ENCODE data around the gene FAM20A. TPM values are rescaled to one million over a fixed set of nuclear protein-coding genes. Genes with fewer than 3 reads are reported as not detected.

The FAM20A gene
- total RNA-seq, 3 donors from 2014 or later (not counting 1 experiment from before 2014, with no cell fraction given) = 0.38 to 1.3 (median 0.66) TPM

GRCh38 chr17:68505951-68506350, 95.2 kb downstream of the FAM20A start:
- H3K4me1 ChIP-seq (ENCODE audit: control insufficient read depth, insufficient read depth, low read length) = peaks cover 11% of the 10 kb centered on the region
- WGBS (ENCODE audit: insufficient coverage) = 94% methylated on average over 1 of the region's 1 CpG
- no peak overlapping the region for H3K4me3 ChIP-seq (ENCODE audit: low read length)
- DNase-seq (no peak), ATAC-seq (no peak)
- no peak for TF ChIP-seq CTCF (IDR thresholded peaks at IDR 0.05)
- Mint-ChIP-seq H3K27ac (no peak overlapping the region), H3K9me3 (no peaks in the 10 kb centered on the region), H3K4me1 (peaks cover 24 to 27% of the 10 kb centered on the region in 2 donors), H3K36me3 (no peaks in the 10 kb centered on the region), H3K4me3 (no peak overlapping the region), H3K27me3 (ENCODE audit: low read depth in 2 of 2) (peaks cover 0 to 3% of the 10 kb centered on the region in 2 donors)
- no peaks in the 10 kb centered on the region for H3K9me3 ChIP-seq (ENCODE audit: control insufficient read depth, insufficient read depth, low read length)
- no peaks in the 10 kb centered on the region for H3K36me3 ChIP-seq (ENCODE audit: control insufficient read depth, insufficient read depth, low read length)
- H3K27me3 ChIP-seq (ENCODE audit: control insufficient read depth, insufficient read depth, low read length) = no peaks in the 10 kb centered on the region
- H3K27ac ChIP-seq (ENCODE audit: low read length) = no peak overlapping the region
- intact Hi-C loops (cut with micrococcal nuclease) = no loop called here

- intact Hi-C loops (cut with micrococcal nuclease) = no loop called here
- peaks cover 17 to 22% of the 10 kb centered on the region in 2 donors for H3K4me1 Mint-ChIP-seq
- H3K4me3 ChIP-seq (ENCODE audit: low read length) = no peak overlapping the region
- no peaks in the 10 kb centered on the region for H3K27me3 ChIP-seq (ENCODE audit: control insufficient read depth, insufficient read depth, low read length)
- peaks cover 3 to 5% of the 10 kb centered on the region in 2 donors for H3K27me3 Mint-ChIP-seq (ENCODE audit: low read depth in 2 of 2)
- H3K4me1 ChIP-seq (ENCODE audit: control insufficient read depth, insufficient read depth, low read length) = peaks cover 11% of the 10 kb centered on the region
- no peaks in the 10 kb centered on the region for H3K9me3 ChIP-seq (ENCODE audit: control insufficient read depth, insufficient read depth, low read length)
- no peak overlapping the region for H3K27ac ChIP-seq (ENCODE audit: low read length)
- H3K36me3 ChIP-seq (ENCODE audit: control insufficient read depth, insufficient read depth, low read length) = no peaks in the 10 kb centered on the region
- TF ChIP-seq CTCF (IDR thresholded peaks at IDR 0.05) = no peak
- H3K27ac Mint-ChIP-seq = no peak overlapping the region
- WGBS (ENCODE audit: insufficient coverage) = 88% methylated on average over 3 of the region's 3 CpGs
- no peaks in the 10 kb centered on the region for H3K36me3 Mint-ChIP-seq
- DNase-seq = no peak
- no peak for ATAC-seq
- H3K9me3 Mint-ChIP-seq = no peaks in the 10 kb centered on the region
- no peak overlapping the region for H3K4me3 Mint-ChIP-seq
These were observed 100.1 kb downstream of the FAM20A start for GRCh38 chr17:68501074-68501473.

- 74% methylated on average over 4 of the region's 5 CpGs for WGBS (ENCODE audit: insufficient coverage)
These were observed 101.6 kb downstream of the FAM20A start for GRCh38 chr17:68499587-68499986.

More at GRCh38 chr17:68499587-68499986, 101.6 kb downstream of the FAM20A start:
- Mint-ChIP-seq H3K4me3 (no peak overlapping the region), H3K4me1 (peaks cover 17 to 23% of the 10 kb centered on the region in 2 donors), H3K36me3 (no peaks in the 10 kb centered on the region), H3K27ac (no peak overlapping the region), H3K27me3 (ENCODE audit: low read depth in 2 of 2) (peaks cover 3 to 5% of the 10 kb centered on the region in 2 donors), H3K9me3 (no peaks in the 10 kb centered on the region)
- H3K9me3 ChIP-seq (ENCODE audit: control insufficient read depth, insufficient read depth, low read length) = no peaks in the 10 kb centered on the region
- H3K27me3 ChIP-seq (ENCODE audit: control insufficient read depth, insufficient read depth, low read length) = no peaks in the 10 kb centered on the region
- H3K4me3 ChIP-seq (ENCODE audit: low read length) = no peak overlapping the region
- no peak for DNase-seq
- no peaks in the 10 kb centered on the region for H3K36me3 ChIP-seq (ENCODE audit: control insufficient read depth, insufficient read depth, low read length)
- no peak overlapping the region for H3K27ac ChIP-seq (ENCODE audit: low read length)
- intact Hi-C loops (cut with micrococcal nuclease) = no loop called here
- H3K4me1 ChIP-seq (ENCODE audit: control insufficient read depth, insufficient read depth, low read length) = peaks cover 11% of the 10 kb centered on the region
- ATAC-seq = no peak
- no peak for TF ChIP-seq CTCF (IDR thresholded peaks at IDR 0.05)

All from natural killer cell (primary cell).